Measurements from ENCODE around the gene SMCR8.

DNA sequence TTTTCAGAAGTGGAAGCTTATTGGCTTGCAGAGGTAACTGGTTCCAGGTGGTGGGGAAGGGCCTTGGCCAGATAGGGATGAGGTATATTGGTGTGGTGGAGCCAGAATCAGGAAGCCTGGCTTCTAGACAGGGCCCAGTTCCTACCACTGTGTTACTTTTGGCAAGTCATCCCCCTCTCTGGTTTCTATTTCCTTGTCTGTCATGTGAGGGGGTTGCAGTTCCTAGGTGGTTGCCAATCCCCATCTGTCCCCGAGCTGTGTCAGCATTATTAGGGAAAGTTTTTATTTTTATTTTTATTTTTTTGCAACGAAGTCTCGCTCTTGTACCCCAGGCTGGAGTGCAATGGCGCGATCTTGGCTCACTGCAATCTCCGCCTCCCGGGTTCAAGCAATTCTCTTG, 3.0 kb downstream of the SMCR8 start:
- TF ChIP-seq, protein P1, sequence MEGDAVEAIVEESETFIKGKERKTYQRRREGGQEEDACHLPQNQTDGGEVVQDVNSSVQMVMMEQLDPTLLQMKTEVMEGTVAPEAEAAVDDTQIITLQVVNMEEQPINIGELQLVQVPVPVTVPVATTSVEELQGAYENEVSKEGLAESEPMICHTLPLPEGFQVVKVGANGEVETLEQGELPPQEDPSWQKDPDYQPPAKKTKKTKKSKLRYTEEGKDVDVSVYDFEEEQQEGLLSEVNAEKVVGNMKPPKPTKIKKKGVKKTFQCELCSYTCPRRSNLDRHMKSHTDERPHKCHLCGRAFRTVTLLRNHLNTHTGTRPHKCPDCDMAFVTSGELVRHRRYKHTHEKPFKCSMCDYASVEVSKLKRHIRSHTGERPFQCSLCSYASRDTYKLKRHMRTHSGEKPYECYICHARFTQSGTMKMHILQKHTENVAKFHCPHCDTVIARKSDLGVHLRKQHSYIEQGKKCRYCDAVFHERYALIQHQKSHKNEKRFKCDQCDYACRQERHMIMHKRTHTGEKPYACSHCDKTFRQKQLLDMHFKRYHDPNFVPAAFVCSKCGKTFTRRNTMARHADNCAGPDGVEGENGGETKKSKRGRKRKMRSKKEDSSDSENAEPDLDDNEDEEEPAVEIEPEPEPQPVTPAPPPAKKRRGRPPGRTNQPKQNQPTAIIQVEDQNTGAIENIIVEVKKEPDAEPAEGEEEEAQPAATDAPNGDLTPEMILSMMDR (IDR thresholded peaks at IDR 0.05; ENCODE audit: low read length) = no peak
- TF ChIP-seq EZH2 (optimal IDR thresholded peaks at IDR 0.05; ENCODE audit: low read depth, low read length) (no peak), EZH2phosphoT487 (IDR thresholded peaks at IDR 0.05; ENCODE audit: low read length) (no peak)

Measured in MM.1S (cell line).